HFF-Myc (cell line): ENCODE data around the gene WASHC4.

ENCODE experiments used
- DNase-seq: peaks from one replicate; pipeline ENCODE4 v3.0.0-alpha.2; 2011; ENCODE audit warnings: low read depth; ENCODE audit errors: extremely low read depth
- H3K4me3 ChIP-seq: replicated peaks from 2 replicates; pipeline ENCODE4 v1.5.1; 2011; ENCODE audit warnings: low read depth, mild to moderate bottlenecking, control low read depth, low read length
- CTCF ChIP-seq: IDR thresholded peaks from 2 replicates; pipeline ENCODE4 v1.5.1; 2012; ENCODE audit warnings: mild to moderate bottlenecking, low read depth, low read length, control low read depth; ENCODE audit errors: missing control alignments

WASHC4 gene

DNA sequence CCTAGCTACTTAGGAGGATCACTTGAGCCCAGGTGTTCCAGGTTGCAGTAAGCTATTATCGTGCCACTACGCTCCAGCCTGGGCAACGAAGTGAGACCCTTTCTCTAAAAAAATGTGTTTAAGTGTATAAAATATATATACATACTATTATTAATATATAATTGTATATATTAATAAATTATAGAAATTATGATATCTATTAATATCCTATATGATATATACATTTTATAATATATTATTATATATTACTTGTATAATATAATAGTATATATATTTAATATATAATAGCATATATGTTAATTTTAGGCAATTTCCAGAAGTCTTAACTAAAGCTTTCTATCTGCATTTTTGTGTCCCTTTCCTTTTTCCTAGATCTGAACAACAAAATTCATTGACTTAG, 35.5 kb upstream of the WASHC4 start:
- no peak for TF ChIP-seq CTCF

DNA sequence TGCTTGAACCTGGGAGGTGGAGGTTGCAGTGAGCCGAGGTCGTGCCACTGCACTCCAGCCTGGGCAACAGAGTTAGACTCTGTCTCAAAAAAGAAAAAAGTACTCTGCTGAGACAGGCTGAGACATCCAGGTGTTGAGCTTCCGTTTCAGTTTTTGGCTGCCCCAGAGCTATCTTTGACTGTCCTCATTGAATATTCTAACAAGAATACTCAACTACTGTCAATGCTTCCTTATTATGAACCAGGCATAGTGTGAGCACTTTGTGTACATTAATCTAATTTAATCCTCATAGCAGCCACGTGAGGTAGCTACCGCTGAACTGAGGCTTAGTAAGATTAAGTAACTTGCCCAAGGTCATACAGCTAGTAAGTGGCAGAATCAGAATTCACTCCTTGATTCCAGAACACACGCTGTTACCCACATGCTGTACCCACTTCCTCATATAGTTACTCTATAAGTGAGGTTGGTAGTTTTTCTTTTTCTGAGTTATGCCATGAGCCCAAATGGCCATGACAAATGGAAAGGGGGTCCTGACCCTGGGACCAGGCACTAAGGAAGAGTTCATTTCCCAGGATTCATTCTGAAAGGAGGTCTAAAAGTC, 34.5 kb upstream of the WASHC4 start:
- no peak overlapping the region for H3K4me3 ChIP-seq
- DNase-seq: no peak
- no peak for TF ChIP-seq CTCF

More for the DNA sequence above, 35.5 kb upstream of the WASHC4 start:
- no peak for DNase-seq
- no peak overlapping the region for H3K4me3 ChIP-seq

- no peak for TF ChIP-seq CTCF
- no peak overlapping the region for H3K4me3 ChIP-seq
- no peak for DNase-seq
Measured at GRCh38 chr12:105076098-105076497, 31.4 kb upstream of the WASHC4 start.

DNA sequence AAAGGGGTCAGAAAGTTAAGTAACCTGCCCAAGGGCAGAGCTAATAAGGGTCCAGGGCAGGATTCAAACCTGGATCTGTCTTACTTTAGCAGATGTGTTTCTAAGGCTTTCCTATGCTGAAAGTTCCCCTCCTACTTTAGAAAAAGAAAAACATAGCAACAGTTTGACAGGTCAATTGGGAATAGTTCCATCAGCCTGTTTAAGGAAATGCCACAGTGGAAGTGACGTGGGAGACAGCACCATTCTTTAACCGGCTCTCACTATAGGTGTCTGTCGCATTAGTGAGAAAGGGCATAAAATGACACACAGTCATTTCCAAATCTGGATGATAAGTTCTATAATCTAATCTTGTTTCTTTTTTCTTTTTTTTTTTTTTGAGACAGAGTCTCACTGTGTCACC, 30.6 kb upstream of the WASHC4 start:
- TF ChIP-seq CTCF: no peak
- no peak for DNase-seq
- H3K4me3 ChIP-seq: no peak overlapping the region

- TF ChIP-seq CTCF: no peak
- DNase-seq: no peak
- H3K4me3 ChIP-seq: no peak overlapping the region
Measured at GRCh38 chr12:105077435-105077834, 30.1 kb upstream of the WASHC4 start.

DNA sequence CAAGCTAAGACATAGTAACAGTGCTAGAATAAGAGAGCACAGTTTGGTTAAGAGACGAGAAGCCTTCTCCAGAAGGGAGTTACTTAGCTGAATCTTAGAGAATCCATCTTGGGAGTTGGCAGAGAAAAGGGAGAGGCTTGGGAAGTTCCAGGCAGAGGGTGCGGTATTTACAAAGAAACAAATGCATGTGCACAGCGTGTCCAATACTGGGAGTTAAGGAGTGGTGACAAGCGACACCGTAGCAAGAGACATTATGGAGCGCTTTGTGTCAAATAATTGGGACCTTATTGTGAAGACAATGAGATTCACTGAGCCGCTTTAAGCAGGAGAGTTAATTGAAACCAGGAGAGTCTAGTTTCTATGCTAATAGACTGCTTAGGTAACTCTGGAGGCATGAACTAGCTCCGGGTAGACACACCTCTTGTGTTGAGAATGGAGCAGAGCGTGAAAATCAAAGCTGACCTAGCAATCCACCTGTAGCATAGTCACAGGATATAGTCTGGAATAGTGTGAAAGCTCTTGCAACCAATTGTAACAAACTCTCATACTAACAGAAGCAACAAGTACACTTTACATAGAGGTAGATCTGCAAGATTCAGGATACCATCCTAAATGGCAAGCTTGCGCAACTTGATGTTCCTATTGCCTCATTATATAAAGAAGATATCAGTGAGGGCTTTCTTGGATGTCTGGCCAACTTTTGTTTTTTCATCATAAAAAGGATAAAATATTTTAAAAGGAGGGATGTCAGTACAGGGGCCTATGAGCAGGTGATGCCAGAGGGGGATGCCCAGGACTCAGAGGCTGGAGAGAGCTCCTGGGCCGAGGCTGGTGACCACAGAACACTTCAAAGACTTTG, 28.6 kb upstream of the WASHC4 start:
- TF ChIP-seq CTCF: no peak
- H3K4me3 ChIP-seq: no peak overlapping the region
- DNase-seq: no peak
